Stimulated activated CD4-positive, alpha-beta T cell treated with anti-CD3 and anti-CD28 coated beads, Interleukin-4, amount 100 ng/mL, for 24 hours (primary cell): Measurements from ENCODE around the gene SIGLEC10.
A peak's percentile ranks its signal among the peaks of the same experiment; 100 is the strongest.
"Not testable (repeated sequence)": the region's sequence is repeated elsewhere in the genome, so short reads cannot be mapped to it uniquely, and the experiment has no call there.

Source experiments
- DNase-seq: peaks from one replicate; pipeline ENCODE4 v3.0.0-alpha.2; 2020

SIGLEC10 gene

GRCh38 chr19:51440052-51440451 lies 22.6 kb upstream of the SIGLEC10 start:
- no peak for DNase-seq

GRCh38 chr19:51439021-51439465 lies 21.6 kb upstream of the SIGLEC10 start:
- peak; percentile 34 for DNase-seq

GRCh38 chr19:51434456-51434855 lies 17.0 kb upstream of the SIGLEC10 start:
- no peak for DNase-seq

DNA sequence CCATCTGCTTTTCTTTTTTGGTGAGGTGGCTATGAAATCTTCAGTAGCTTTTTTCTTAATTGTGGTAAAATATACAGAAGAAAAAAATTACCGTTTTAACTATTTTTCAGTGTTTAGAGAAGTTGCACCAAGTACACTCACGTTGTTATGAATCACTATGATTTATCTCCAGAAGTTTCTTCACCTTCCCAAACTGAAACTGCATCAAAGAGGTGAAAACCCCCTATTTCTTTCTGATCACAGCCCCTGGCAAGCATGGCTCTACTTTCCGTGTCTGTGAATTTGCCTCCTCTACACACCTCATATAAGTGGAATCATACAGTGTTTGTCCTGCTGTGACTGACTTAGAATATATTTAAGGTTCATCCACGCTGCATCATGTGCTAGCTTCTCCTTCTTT lies 15.6 kb upstream of the SIGLEC10 start:
- DNase-seq, result no peak

DNA sequence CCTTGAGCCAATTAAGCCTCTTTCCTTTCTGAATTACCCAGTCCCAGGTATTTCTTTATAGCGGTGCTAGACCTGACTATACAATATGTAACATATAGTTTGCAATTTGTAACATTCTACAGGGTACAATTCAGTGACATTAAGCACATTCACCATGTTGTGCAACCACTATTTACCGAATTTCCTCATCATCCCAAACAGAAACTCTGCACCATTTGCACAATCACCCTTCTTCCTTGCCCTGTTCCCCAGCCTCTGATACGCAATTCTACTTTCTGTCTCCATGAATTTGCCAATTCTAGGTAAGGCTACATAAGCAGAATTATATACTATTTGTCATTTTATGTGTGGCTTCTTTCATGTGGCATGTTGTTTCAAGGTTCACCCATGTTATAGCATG lies 13.7 kb upstream of the SIGLEC10 start:
- no peak for DNase-seq

GRCh38 chr19:51430221-51430620 lies 12.8 kb upstream of the SIGLEC10 start:
- no peak for DNase-seq

- DNase-seq, result no peak
These were observed 9.8 kb upstream of the SIGLEC10 start for GRCh38 chr19:51427201-51427600.

GRCh38 chr19:51422053-51422448 lies 4.6 kb upstream of the SIGLEC10 start:
- DNase-seq, result peak; percentile 91

GRCh38 chr19:51421229-51422052 lies 4.0 kb upstream of the SIGLEC10 start:
- DNase-seq, result no peak

DNA sequence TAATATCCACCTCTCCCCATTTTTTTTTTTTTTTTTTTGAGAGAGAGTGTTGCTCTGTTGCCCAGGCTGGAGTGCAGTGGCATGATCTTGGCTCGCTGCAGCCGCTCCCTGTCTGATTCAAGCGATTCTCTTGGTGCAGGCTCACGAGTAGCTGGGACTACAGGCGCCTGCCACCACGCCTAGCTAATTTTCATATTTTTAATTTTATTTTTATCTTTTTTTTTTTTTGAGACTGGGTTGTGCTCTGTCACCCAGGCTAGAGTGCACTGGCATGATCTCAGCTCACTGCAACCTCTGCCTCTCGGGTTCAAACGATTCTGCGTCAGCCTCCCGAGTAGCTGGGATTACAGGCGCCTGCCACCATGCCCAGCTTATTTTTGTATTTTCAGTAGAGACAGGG lies 3.1 kb upstream of the SIGLEC10 start:
- not testable (repeated sequence) for DNase-seq

DNA sequence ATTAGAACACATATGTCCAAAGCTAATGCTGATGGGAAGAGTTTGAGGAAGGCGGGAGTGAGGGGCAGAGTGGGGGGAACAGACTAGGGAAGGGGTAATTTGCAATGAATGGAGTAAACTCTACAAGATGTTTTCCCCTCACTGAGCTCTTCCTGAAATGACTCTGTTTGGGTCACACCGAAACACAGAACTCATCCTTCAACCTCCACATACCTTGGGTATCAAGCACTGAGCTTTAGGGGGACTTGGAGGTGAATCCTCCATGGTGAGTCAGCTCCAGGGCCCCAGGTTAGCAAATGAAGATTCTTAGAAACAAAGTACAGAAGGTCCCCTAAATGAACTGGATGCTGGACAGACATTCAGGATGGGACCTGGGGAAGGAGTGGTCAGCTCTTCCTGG lies 1.3 kb upstream of the SIGLEC10 start:
- DNase-seq, result no peak

DNA sequence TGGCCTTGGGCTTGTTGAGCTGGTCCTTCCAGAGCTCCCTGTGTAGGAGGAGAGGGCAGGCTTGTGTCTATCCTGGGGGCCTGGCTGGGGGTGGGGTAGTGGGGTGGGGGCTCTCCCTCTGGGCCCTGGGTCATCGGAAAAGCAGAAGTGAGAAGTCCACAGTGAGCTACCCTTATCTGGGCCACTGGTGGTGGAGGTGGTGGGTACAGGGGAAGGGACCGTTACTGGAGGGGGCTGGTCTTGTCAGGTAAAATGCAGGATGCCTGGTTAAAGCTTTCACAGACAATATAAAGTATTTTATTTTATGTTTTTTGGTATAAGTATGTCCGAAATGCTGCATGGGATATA lies 342 bp upstream of the SIGLEC10 start:
- no peak for DNase-seq

DNA sequence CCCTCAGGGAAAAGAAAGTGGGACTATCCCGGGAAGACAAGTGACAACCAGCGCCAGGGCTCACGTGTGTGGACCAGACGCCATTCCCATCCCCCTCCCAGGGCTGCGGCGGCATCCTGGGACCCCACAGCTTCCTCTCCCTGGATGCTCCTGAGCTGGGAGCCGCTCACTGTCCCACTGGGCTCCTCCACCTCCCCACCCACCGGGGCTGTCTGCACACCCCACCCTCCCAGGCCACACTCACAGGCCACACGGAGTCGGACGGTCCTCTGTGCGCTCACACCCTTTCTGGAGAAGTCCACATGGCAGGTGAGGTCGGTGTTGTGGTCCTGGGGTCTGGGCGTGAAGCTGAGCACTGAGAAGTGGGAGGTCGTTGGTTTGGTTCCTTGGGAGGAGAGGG lies 1.0 kb downstream of the SIGLEC10 start:
- not testable (repeated sequence) for DNase-seq

GRCh38 chr19:51415187-51415586 lies 2.3 kb downstream of the SIGLEC10 start:
- no peak for DNase-seq

- no peak for DNase-seq
These were observed 6.3 kb downstream of the SIGLEC10 start for GRCh38 chr19:51410950-51411748.

GRCh38 chr19:51407511-51408131 lies 9.8 kb downstream of the SIGLEC10 start:
- peak; percentile 39 for DNase-seq

DNA sequence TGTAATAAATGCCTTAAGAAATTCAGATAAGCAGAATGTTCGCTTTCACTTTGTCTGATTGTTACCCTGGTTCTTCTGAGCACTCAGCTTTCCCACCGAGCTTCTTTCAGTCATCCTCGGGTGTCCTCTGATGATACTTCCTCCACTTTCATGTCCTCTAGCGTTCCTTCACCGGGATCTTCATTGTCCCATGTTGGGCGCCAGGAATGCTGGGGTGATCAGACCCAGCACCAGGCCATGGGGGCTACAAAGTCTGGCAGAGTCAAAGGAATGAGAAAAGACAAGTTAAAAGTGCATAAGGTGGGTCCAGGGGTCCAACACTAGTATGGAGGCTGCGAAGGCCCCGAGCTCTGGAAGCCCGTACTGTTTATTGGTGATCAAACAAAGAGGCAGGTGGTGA lies 15.3 kb downstream of the SIGLEC10 start:
- no peak for DNase-seq

DNA sequence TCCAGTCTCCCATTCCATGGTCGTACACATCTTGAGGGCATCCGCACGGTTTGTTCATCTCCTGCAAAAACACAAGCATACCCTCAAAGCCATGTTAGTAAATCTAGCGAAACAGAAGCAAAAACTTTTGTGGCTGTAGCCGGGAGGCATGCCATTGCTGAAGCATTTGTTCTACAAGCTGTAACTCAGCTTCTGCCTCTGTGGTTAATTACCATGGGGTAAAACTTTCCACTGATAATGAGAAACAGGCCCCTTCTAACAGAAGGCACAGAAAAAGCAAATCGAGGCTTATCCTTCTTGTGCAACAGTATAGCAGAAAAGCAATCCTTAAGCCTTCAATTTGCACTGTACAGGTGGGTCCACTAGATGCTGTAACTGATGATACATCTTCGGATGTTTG lies 17.5 kb downstream of the SIGLEC10 start:
- DNase-seq, result not testable (repeated sequence)

- DNase-seq, result no peak
These were observed 18.2 kb downstream of the SIGLEC10 start for GRCh38 chr19:51399231-51399630.

GRCh38 chr19:51398096-51398704 lies 19.2 kb downstream of the SIGLEC10 start:
- DNase-seq, result no peak

- not testable (repeated sequence) for DNase-seq
These were observed 20.0 kb downstream of the SIGLEC10 start for GRCh38 chr19:51397453-51397852.

- DNase-seq, result no peak
These were observed 21.3 kb downstream of the SIGLEC10 start for GRCh38 chr19:51396175-51396574.
